ENCODE data around the gene CCDC167.

The CCDC167 gene

DNA sequence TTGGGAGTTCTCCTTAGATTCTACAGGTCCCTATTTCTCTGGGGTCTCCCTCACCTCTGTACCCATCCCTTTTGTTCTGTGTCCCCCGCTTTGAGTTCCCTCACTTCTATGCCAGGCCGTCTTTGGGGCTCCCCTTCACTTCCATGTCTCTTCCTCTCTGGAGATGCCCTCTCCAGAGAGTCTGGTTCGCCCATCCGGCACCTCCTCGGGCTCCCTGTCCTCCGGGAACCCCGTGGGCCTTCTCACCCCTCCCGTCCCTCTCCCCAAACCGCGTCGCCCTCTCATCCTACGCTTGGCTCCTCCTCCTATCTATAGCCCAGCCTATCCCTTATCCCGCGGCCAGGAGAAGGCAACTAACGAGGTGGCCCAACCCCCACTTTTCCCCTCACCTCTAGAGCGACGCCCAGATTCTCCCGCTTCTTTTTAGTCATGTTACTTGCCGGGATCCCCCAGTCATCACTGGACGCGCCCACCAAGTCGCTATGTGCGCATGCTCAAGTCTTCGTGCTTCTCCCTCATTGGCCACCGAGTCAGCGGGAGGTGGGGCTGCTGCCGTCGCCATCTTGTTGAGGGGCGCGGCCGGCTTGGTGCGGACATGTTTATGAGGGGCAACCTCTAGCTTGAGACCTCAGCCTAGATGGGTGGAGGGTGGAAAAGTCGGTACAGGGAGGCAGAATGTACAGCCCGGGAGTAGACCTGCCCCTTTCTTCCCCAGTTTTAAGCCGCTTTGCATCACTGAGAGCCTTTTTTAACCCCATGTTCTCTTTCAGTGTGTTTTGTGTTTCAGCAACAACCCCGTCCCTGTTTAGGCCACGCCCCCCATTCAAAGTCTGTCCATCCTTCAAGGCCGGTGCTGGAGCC lies at the start of gene CCDC167:
Gene CCDC167 (minus strand): TSS at position 461 of the 861 bp plus-strand sequence. CDS start 30 bp downstream, at position 431.
- DNase-seq (ENCODE audit: low read depth in 2 of 2, low spot score in 1 of 2), result peak; percentile 89 to 94

DNA sequence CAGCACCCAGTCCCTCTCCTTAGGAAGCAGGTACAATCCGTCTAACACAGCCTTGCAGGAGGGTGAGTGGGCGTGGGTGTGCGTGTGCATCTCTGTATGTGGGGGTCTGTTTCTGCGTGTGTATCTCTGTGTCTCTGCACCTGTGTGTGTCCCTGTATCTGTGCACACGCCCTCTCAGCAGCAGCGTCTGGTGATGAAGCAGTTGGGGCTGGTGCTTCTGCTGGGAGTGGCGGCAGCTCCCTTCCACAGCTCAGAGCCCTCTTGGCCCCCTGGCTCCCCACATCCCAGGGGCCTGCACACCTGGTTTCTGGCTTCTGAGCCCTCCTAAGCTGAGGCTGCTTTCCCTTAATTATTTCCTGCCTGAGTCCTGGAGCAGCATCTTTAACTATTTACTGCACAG lies 49.5 kb upstream of the CCDC167 start:
- no peak for DNase-seq (ENCODE audit: low read depth in 2 of 2, low spot score in 1 of 2)

- DNase-seq (ENCODE audit: low read depth in 2 of 2, low spot score in 1 of 2), result no peak
These were observed 48.5 kb upstream of the CCDC167 start for GRCh38 chr6:37548067-37548674.

DNA sequence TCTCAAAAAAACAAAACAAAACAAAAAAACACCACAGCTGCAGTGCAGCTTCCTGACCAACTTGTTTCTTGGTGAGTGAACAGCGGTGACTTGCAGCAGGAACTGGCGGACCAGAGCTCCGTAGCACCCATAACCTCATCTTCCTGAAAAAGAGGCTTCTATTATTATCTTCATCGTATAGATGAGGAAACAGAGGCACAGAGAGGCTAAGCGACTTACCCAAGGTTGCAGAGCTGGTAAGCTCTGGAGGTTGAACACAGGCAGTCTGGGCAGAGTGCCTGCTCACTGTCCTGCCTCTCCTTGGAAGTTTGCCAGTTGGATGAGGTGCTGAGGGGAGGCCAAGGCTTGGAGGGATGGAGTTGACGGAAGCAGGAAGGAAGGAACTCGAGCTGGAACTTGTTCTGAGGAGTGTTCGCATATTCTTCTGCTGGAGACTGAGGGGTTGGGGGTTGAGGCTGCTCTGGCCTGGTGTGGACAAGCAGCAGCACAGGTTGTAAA lies 47.9 kb upstream of the CCDC167 start:
- no peak for DNase-seq (ENCODE audit: low read depth in 2 of 2, low spot score in 1 of 2)

GRCh38 chr6:37546141-37546871 lies 46.6 kb upstream of the CCDC167 start:
- no peak for DNase-seq (ENCODE audit: low read depth in 2 of 2, low spot score in 1 of 2)

- DNase-seq (ENCODE audit: low read depth in 2 of 2, low spot score in 1 of 2), result no peak
These were observed 44.8 kb upstream of the CCDC167 start for GRCh38 chr6:37544530-37544929.

GRCh38 chr6:37543361-37543760 lies 43.7 kb upstream of the CCDC167 start:
- DNase-seq (ENCODE audit: low read depth in 2 of 2, low spot score in 1 of 2), result no peak

DNA sequence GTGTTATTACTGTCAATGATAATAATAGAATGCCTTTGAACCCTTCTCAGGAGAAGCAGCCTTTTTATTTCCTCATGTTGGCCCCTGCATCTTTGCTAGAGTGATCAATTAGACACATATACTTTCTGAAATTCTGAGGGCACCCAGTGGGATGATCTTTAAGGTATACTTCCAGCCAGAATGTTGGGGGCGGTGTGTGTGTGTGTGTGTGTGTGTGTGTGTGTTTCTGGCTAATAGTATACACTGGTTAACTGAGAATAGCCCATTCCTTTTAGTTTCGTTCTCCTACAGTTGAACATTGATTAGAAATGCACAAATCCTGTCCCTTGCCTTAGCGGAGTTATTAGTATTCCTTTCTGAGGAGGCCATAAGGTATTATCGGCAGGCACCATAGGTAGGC lies 41.7 kb upstream of the CCDC167 start:
- DNase-seq (ENCODE audit: low read depth in 2 of 2, low spot score in 1 of 2), result no peak

DNA sequence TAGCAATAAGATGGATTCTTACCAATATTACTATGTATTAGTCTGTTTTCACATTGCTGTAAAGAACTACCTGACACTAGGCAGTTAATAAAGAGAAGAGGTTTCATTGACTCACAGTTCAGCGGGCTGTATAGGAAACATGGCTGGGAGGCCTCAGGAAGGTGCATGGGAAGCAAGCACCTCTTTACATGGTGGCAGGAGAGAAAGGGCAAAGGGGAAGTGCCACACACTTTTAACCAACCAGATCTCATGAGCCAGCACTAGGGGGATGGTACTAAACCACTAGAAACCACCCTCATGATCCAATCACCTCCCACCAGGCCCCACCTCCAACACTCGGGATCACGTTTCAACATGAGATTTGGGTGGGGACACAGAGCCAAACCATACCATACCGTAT lies 40.7 kb upstream of the CCDC167 start:
- no peak for DNase-seq (ENCODE audit: low read depth in 2 of 2, low spot score in 1 of 2)

DNA sequence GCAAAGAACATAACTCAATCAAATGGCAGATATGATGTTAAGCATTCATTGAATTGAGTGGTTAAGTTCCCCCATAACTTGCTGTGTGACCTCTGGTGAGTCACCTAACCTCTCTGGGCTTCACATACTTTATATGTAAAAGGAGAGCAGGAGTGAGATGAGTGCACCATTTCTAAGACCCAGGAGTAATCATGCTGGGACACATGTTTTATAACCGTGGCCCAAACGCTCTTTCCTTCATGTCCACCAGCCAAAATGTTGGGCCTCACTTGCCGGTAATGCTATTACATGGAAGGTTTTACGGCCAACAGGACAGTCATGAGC lies 40.3 kb upstream of the CCDC167 start:
- DNase-seq (ENCODE audit: low read depth in 2 of 2, low spot score in 1 of 2), result no peak

DNA sequence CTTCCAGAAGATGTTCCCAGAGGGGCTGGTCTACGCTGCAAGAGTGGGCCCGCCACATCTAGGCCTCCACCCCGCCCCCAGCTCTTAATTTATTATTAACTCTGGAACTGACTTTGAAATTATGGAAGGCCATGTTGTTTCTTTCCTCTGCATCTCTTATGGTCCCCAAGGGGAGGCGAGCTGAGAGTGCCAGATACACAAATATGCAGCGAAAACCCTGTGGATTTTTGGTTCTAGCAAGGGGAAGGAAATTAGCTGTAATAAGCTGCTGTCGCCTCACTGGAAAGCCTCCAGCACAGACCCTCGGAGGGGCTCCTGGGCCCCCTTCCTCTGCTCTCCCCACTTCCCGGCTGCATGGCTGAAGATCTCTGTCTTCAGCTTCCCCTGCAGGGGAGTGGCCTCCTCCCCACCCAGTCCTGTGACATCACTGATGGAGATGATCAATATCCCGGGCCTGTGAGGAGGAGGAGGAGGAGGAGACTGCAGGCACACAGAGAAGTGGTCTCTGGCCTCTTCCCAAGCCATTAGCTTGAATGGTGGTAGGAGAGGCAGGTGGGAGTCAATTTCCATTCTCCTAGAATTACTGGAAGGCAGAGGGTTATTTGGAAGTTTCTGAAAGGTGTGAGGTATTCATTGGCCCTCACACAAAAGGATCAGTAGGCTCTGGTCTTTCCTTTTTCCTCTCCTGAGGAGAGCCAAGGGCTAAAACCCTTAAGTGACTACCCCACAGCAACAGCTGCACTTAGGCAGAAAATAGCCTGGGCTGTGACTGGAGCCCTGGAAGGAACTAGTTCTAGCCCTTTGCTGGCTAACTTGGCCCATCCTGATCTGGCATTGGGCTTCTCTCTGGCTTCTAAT lies 39.7 kb upstream of the CCDC167 start:
- no peak for DNase-seq (ENCODE audit: low read depth in 2 of 2, low spot score in 1 of 2)

DNA sequence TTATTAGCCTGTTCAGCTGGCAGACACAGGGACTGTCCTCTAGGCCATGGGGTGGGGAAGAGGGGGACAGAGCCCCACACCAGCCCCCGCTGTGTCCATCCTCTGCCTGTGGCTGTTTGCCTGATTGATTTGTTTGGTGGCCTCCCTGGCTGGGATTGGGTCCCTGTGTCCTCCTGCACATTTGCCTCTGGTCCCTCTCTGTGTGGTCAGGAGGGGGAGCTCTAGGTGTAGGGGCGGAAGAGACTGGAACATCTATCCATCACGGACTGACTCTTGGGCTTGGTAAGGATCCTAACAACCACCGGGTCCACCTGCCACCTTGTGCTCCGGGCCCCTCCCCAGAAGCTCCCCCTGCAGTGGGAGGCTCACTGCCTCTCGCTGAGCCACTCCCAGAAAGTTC lies 38.4 kb upstream of the CCDC167 start:
- no peak for DNase-seq (ENCODE audit: low read depth in 2 of 2, low spot score in 1 of 2)

- DNase-seq (ENCODE audit: low read depth in 2 of 2, low spot score in 1 of 2), result no peak
These were observed 37.9 kb upstream of the CCDC167 start for GRCh38 chr6:37537548-37537947.

GRCh38 chr6:37536491-37537190 lies 36.9 kb upstream of the CCDC167 start:
- no peak for DNase-seq (ENCODE audit: low read depth in 2 of 2, low spot score in 1 of 2)

- no peak for DNase-seq (ENCODE audit: low read depth in 2 of 2, low spot score in 1 of 2)
These were observed 36.2 kb upstream of the CCDC167 start for GRCh38 chr6:37535759-37536490.

GRCh38 chr6:37535428-37535758 lies 35.7 kb upstream of the CCDC167 start:
- no peak for DNase-seq (ENCODE audit: low read depth in 2 of 2, low spot score in 1 of 2)

- DNase-seq (ENCODE audit: low read depth in 2 of 2, low spot score in 1 of 2), result no peak
These were observed 35.2 kb upstream of the CCDC167 start for GRCh38 chr6:37534893-37535292.

GRCh38 chr6:37532122-37532521 lies 32.4 kb upstream of the CCDC167 start:
- no peak for DNase-seq (ENCODE audit: low read depth in 2 of 2, low spot score in 1 of 2)

- no peak for DNase-seq (ENCODE audit: low read depth in 2 of 2, low spot score in 1 of 2)
These were observed 31.8 kb upstream of the CCDC167 start for GRCh38 chr6:37531437-37532036.

All from stimulated activated CD8-positive, alpha-beta memory T cell treated with anti-CD3 and anti-CD28 coated beads, Interleukin-4, amount 100 ng/mL, for 1 hour (primary cell).